ENCODE measurements around the gene WWP2. TPM values are rescaled to one million over a fixed set of nuclear protein-coding genes. Genes with fewer than 3 reads are reported as not detected.

Gene WWP2
- total and polyA plus RNA-seq, 9 donors = 22.5 to 49.4 (median 39.3) TPM

GRCh38 chr16:69762814-69763598 is 874 bp downstream of the WWP2 start:
- Histone ChIP-seq H3K27me3 (no peaks in the 10 kb centered on the region), H3K4me3 (peak overlapping the region; percentile 93), H3K4me1 (ENCODE audit: insufficient read depth) (no peaks in the 10 kb centered on the region), H3K9me3 (no peaks in the 10 kb centered on the region), H3K27ac (peak overlapping the region; percentile 10 to 82), H3K36me3 (no peaks in the 10 kb centered on the region)
- 1 to 4% (median 3%) methylated on average over 14 of the region's 14 CpGs for WGBS, 3 donors
- TF ChIP-seq POLR2A (IDR thresholded peaks at IDR 0.05) (no peak), CTCF (IDR thresholded peaks at IDR 0.05) (no peak), EP300 (IDR thresholded peaks at IDR 0.05) (no peak)
- DNase-seq = no peak
- intact Hi-C loops (cut with DNase I) = no loop called here

- Histone ChIP-seq H3K27me3 (no peaks in the 10 kb centered on the region), H3K4me3 (no peak overlapping the region), H3K27ac (no peak overlapping the region), H3K9me3 (no peaks in the 10 kb centered on the region), H3K36me3 (no peaks in the 10 kb centered on the region), H3K4me1 (ENCODE audit: insufficient read depth) (no peaks in the 10 kb centered on the region)
- DNase-seq = no peak
- intact Hi-C loops (cut with DNase I) = no loop called here
- WGBS, 3 donors = 20 to 38% (median 36%) methylated on average over 5 of the region's 5 CpGs
- TF ChIP-seq CTCF (IDR thresholded peaks at IDR 0.05) (no peak), POLR2A (IDR thresholded peaks at IDR 0.05) (no peak), EP300 (IDR thresholded peaks at IDR 0.05) (no peak)
Observed at GRCh38 chr16:69763599-69763942, 1.4 kb downstream of the WWP2 start.

GRCh38 chr16:69767459-69768229 is 5.5 kb downstream of the WWP2 start:
- DNase-seq = no peak
- 80 to 89% (median 80%) methylated on average over 5 of the region's 5 CpGs for WGBS, 3 donors
- intact Hi-C loops (cut with DNase I) = no loop called here
- Histone ChIP-seq H3K27ac (no peak overlapping the region), H3K9me3 (no peaks in the 10 kb centered on the region), H3K36me3 (no peaks in the 10 kb centered on the region), H3K4me1 (ENCODE audit: insufficient read depth) (peaks cover 2% of the 10 kb centered on the region), H3K27me3 (no peaks in the 10 kb centered on the region), H3K4me3 (no peak overlapping the region)
- no peak for TF ChIP-seq POLR2A (IDR thresholded peaks at IDR 0.05)
- no peak for TF ChIP-seq CTCF (IDR thresholded peaks at IDR 0.05)
- no peak for TF ChIP-seq EP300 (IDR thresholded peaks at IDR 0.05)

GRCh38 chr16:69768666-69769065 is 6.5 kb downstream of the WWP2 start:
- TF ChIP-seq CTCF (IDR thresholded peaks at IDR 0.05) (no peak), POLR2A (IDR thresholded peaks at IDR 0.05) (no peak)
- 84 to 96% (median 85%) methylated on average over 6 of the region's 6 CpGs for whole genome bisulfite sequencing, 3 donors
- no peak for DNase-seq
- H3K4me1 ChIP-seq (ENCODE audit: insufficient read depth) = peaks cover 3% of the 10 kb centered on the region
- no peak overlapping the region for H3K27ac ChIP-seq
- intact Hi-C loops (cut with DNase I) = no loop called here
- H3K9me3 ChIP-seq = no peaks in the 10 kb centered on the region
- no peaks in the 10 kb centered on the region for H3K27me3 ChIP-seq
- no peak overlapping the region for H3K4me3 ChIP-seq
- H3K36me3 ChIP-seq = no peaks in the 10 kb centered on the region

All from ovary (tissue), 9 donors.